DOHH2 (cell line): ENCODE measurements around the gene FAM168B.
"Not testable (repeated sequence)": the region's sequence is repeated elsewhere in the genome, so short reads cannot be mapped to it uniquely, and the experiment has no call there.

ENCODE experiments used
- H3F3A ChIP-seq: fragments of 200-600 bp; sonication (generic), shearing (Covaris generic); 2 replicates; pipeline ENCODE4 v1.6.0; 2016; ENCODE audit warnings: antibody characterized with exemption, mild to moderate bottlenecking; ENCODE audit not compliant: control insufficient read depth, insufficient read depth
- H3K27ac ChIP-seq: fragments of 200-600 bp; sonication (generic); 2 replicates; pipeline ENCODE4 v1.5.1; 2014; ENCODE audit warnings: low read depth, mild to moderate bottlenecking, low read length, moderate library complexity
- H3K27me3 ChIP-seq: fragments of 200-600 bp; sonication (generic); 2 replicates; pipeline ENCODE4 v1.6.1; 2014; ENCODE audit warnings: mild to moderate bottlenecking, low read length, mixed read lengths; ENCODE audit not compliant: control insufficient read depth
- H3K36me3 ChIP-seq: fragments of 200-600 bp; sonication (generic); 2 replicates; pipeline ENCODE4 v1.6.1; 2014; ENCODE audit warnings: mild to moderate bottlenecking, low read length, moderate library complexity, mixed read lengths; ENCODE audit not compliant: control insufficient read depth
- H3K4me1 ChIP-seq: fragments of 200-600 bp; sonication (generic); 2 replicates; pipeline ENCODE4 v1.6.1; 2014; ENCODE audit warnings: mild to moderate bottlenecking, low read length, mixed read lengths; ENCODE audit not compliant: control insufficient read depth
- H3K4me2 ChIP-seq: fragments of 200-600 bp; sonication (generic); 2 replicates; pipeline ENCODE4 v1.6.0; 2014; ENCODE audit warnings: mild to moderate bottlenecking, low read length, moderate library complexity
- H3K4me3 ChIP-seq: fragments of 200-600 bp; sonication (generic); 2 replicates; pipeline ENCODE4 v1.5.1; 2014; ENCODE audit warnings: mild to moderate bottlenecking, low read length, mixed read lengths
- H3K79me2 ChIP-seq: fragments of 200-600 bp; sonication (generic); 2 replicates; pipeline ENCODE4 v1.6.1; 2014; ENCODE audit warnings: mild to moderate bottlenecking, low read length, mixed read lengths; ENCODE audit not compliant: control insufficient read depth
- H3K9me2 ChIP-seq: fragments of 200-600 bp; sonication (generic); replicated peaks from 2 replicates; pipeline ENCODE4 v1.6.1; 2014; ENCODE audit warnings: mild to moderate bottlenecking, low read length, mixed read lengths; ENCODE audit not compliant: control insufficient read depth
- H3K9me3 ChIP-seq: fragments of 200-600 bp; sonication (generic); 2 replicates; pipeline ENCODE4 v1.6.1; 2014; ENCODE audit warnings: antibody characterized with exemption, low read length, mixed read lengths; ENCODE audit not compliant: control insufficient read depth, insufficient read depth
- H4K20me1 ChIP-seq: fragments of 200-600 bp; sonication (generic); 2 replicates; pipeline ENCODE4 v1.6.0; 2014; ENCODE audit warnings: low read depth, mild to moderate bottlenecking, antibody characterized with exemption, low read length, moderate library complexity; ENCODE audit not compliant: control insufficient read depth, insufficient read depth
- CTCF ChIP-seq: fragments of 200-600 bp; sonication (generic); IDR thresholded peaks from one replicate; pipeline ENCODE4 v1.5.1; 2014; ENCODE audit warnings: antibody characterized with exemption, mild to moderate bottlenecking, low read depth, low read length; ENCODE audit not compliant: poor library complexity, severe bottlenecking
- EZH2phosphoT487 ChIP-seq: fragments of 200-600 bp; sonication (generic); IDR thresholded peaks from 2 replicates; pipeline ENCODE4 v1.6.1; 2017; ENCODE audit warnings: borderline replicate concordance, mild to moderate bottlenecking, antibody characterized with exemption, low read length, moderate library complexity, mixed read lengths

FAM168B gene

DNA sequence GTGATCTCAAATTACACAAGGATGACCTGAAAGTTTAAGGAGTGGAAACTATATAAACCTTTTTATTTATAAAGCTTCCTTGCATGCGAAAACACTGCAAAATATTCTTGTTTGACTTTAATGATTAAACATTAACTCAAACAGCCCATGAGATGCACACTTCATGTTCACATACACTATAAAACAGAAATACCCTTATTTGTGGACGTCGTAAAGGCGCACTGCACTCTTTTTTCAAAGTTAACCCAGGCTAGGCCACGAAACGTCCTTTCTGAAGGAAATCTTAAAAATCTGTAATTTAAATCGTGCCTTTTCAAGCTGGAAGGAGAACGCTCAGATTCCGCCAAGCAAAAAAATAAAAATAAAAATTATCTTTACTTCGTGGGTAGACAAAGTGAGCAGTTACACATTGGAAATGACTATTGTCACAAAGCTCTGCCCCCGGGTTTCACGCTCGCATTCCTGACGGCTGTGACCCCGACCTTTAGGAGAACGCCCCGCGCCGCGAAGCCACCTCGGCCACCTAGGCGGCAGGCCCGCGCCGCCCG, 728 bp downstream of the FAM168B start:
- peaks cover 15% of the 10 kb centered on the region for H4K20me1 ChIP-seq

DNA sequence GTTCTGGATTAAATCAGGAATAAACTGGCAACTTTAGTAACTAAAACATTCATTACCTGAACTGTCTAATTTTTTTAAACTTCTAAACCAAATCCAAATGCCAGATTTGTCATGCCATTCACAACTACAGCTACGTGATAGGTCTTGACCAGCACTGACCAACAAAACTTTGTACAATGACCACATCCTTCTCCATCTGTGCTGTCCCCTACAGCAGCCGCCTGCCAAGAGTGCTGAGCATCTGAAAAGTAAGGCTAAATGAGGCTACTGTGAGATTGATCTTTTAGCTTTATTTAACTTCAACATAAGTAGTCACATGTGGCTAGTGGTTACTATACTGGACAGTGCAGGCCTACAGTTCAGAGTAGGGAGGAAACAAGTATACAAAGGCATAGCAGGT, 7.6 kb downstream of the FAM168B start:
- Histone ChIP-seq H3F3A (no peaks in the 10 kb centered on the region; the same call in 1 of the 2 replicates), H3K36me3 (peaks cover 70% of the 10 kb centered on the region), H3K27me3 (no peaks in the 10 kb centered on the region), H3K4me1 (0 out of 2 replicates have a peak, but pooled peaks cover 4% of the 10 kb centered on the region), H3K9me2 (no peaks in the 10 kb centered on the region), H4K20me1 (peaks cover 37% of the 10 kb centered on the region), H3K27ac (no peak overlapping the region), H3K4me3 (no peak overlapping the region), H3K9me3 (no peaks in the 10 kb centered on the region), H3K79me2 (peaks cover 100% of the 10 kb centered on the region), H3K4me2 (no peak overlapping the region)
- TF ChIP-seq EZH2phosphoT487 = no peak
- no peak for TF ChIP-seq CTCF

More for the DNA sequence above, 728 bp downstream of the FAM168B start:
- TF ChIP-seq EZH2phosphoT487 (no peak), CTCF (no peak)
- Histone ChIP-seq H3K79me2 (peaks cover 57% of the 10 kb centered on the region), H3K4me2 (peak overlapping the region; percentile 87), H3K9me3 (no peaks in the 10 kb centered on the region), H3K36me3 (peaks cover 34% of the 10 kb centered on the region), H3K27ac (peak overlapping the region; percentile 68), H3K4me3 (peak overlapping the region; percentile 74), H3K9me2 (no peaks in the 10 kb centered on the region), H3K27me3 (no peaks in the 10 kb centered on the region), H3K4me1 (peaks cover 15% of the 10 kb centered on the region), H3F3A (peaks cover 5% of the 10 kb centered on the region; the same call in 1 of the 2 replicates)

DNA sequence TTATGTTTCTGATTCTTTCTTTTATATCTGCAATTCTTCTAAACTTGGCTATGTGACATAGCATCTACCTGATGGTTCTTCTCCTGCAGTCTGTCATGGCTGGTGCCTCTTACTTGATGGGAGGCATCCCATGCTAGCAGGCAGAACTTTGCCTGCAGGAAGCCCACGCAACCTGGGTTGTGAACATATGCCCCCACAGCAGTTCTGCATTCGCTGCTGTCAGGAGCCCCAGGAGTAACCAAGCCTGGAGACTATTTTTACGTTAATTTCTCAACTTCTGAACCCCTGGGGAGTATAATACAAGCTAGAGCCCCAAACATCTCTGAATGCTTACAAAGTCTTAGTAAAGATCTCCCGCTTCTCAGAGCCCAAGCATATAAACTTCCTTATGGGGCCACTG, 12.1 kb downstream of the FAM168B start:
- no peak overlapping the region for H3K4me3 ChIP-seq
- H3F3A ChIP-seq = no peaks in the 10 kb centered on the region; the same call in 1 of the 2 replicates
- no peak overlapping the region for H3K27ac ChIP-seq
- H3K27me3 ChIP-seq = no peaks in the 10 kb centered on the region
- H3K4me2 ChIP-seq = no peak overlapping the region
- H3K9me3 ChIP-seq = no peaks in the 10 kb centered on the region
- peaks cover 34% of the 10 kb centered on the region for H4K20me1 ChIP-seq
- H3K4me1 ChIP-seq = 0 out of 2 replicates have a peak, but pooled peaks cover 4% of the 10 kb centered on the region
- H3K36me3 ChIP-seq = peaks cover 83% of the 10 kb centered on the region
- peaks cover 96% of the 10 kb centered on the region for H3K79me2 ChIP-seq
- no peaks in the 10 kb centered on the region for H3K9me2 ChIP-seq
- no peak for TF ChIP-seq EZH2phosphoT487
- no peak for TF ChIP-seq CTCF

GRCh38 chr2:131079931-131080330, 13.3 kb downstream of the FAM168B start:
- Histone ChIP-seq H3K36me3 (peaks cover 82% of the 10 kb centered on the region), H3K79me2 (peaks cover 96% of the 10 kb centered on the region), H4K20me1 (peaks cover 28% of the 10 kb centered on the region)
- not testable (repeated sequence) for H3K4me3 ChIP-seq, H3K27me3 ChIP-seq, H3K9me3 ChIP-seq, H3K4me2 ChIP-seq, H3K4me1 ChIP-seq, H3K27ac ChIP-seq, H3K9me2 ChIP-seq, H3F3A ChIP-seq
